Neural cell (in vitro differentiated cells): ENCODE results near the gene SPDYE1.
"Not testable (repeated sequence)": the region's sequence is repeated elsewhere in the genome, so short reads cannot be mapped to it uniquely, and the experiment has no call there.

Experiments
- EZH2 ChIP-seq: fragments of 200-600, 300-800 bp; shearing (Covaris generic), sonication (generic); IDR thresholded peaks from 2 replicates; pipeline ENCODE4 v1.6.1; 2014; ENCODE audit warnings: antibody characterized with exemption, low read length, borderline replicate concordance, mild to moderate bottlenecking; ENCODE audit not compliant: insufficient read depth, poor library complexity, severe bottlenecking
- RAD21 ChIP-seq: fragments of 450-650 bp; conservative IDR thresholded peaks from 2 replicates; pipeline ENCODE4 v1.6.1; 2014; ENCODE audit warnings: antibody characterized with exemption, mild to moderate bottlenecking, moderate library complexity
- TF ChIP-seq, protein P1 (sequence below): fragments of 450-650 bp; IDR thresholded peaks from 2 replicates; pipeline ENCODE4 v1.5.1; 2014; ENCODE audit warnings: antibody characterized with exemption, mild to moderate bottlenecking, moderate library complexity; ENCODE audit not compliant: poor library complexity, severe bottlenecking

DNA sequence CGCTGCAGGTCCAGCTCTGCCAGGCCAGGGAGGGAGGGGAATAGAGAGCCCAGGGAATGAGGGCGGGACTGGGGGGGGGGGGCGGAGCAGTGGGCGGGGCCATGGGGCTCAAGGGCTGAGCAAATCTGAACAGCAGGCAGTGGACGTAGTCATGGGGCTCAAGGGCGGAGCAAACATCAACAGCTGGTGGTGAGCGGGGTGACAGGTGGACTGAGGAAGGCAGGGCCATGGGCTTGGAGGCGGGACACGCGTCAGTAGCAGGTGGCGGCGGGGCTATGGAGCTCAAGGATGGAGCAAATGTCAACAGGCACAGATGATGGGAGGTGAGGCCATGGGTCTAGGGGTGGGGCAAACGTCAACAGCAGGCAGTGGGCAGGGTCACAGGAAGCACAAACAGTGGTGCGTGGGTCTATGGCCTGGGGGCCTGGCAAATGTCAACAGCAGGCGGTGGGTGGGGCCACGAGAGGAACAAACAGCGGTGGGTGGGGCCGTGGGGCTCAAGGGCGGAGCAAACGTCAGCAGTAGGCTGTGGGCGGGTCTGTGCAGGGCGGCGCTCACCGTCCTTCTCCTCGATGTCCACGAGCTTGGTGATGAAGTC, 41.4 kb downstream of the SPDYE1 start:
- TF ChIP-seq, protein P1, sequence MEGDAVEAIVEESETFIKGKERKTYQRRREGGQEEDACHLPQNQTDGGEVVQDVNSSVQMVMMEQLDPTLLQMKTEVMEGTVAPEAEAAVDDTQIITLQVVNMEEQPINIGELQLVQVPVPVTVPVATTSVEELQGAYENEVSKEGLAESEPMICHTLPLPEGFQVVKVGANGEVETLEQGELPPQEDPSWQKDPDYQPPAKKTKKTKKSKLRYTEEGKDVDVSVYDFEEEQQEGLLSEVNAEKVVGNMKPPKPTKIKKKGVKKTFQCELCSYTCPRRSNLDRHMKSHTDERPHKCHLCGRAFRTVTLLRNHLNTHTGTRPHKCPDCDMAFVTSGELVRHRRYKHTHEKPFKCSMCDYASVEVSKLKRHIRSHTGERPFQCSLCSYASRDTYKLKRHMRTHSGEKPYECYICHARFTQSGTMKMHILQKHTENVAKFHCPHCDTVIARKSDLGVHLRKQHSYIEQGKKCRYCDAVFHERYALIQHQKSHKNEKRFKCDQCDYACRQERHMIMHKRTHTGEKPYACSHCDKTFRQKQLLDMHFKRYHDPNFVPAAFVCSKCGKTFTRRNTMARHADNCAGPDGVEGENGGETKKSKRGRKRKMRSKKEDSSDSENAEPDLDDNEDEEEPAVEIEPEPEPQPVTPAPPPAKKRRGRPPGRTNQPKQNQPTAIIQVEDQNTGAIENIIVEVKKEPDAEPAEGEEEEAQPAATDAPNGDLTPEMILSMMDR, result not testable (repeated sequence)
- not testable (repeated sequence) for TF ChIP-seq RAD21, EZH2
